GM23248 (cell line): ENCODE results near the gene FHOD3.

Experiments used
- EZH2 ChIP-seq: fragments of 200-600 bp; sonication (generic); IDR thresholded peaks from 2 replicates; pipeline ENCODE4 v1.6.1; 2018; ENCODE audit warnings: antibody characterized with exemption, mild to moderate bottlenecking; ENCODE audit not compliant: insufficient read depth, poor library complexity, severe bottlenecking
- EZH2phosphoT487 ChIP-seq: fragments of 200-600 bp; sonication (generic); IDR thresholded peaks from 2 replicates; pipeline ENCODE4 v1.6.1; 2018; ENCODE audit warnings: antibody characterized with exemption, moderate library complexity, mild to moderate bottlenecking, low read depth; ENCODE audit not compliant: insufficient read depth

GRCh38 chr18:36706134-36706881 is 408.8 kb downstream of the FHOD3 start:
- TF ChIP-seq EZH2 (no peak), EZH2phosphoT487 (no peak)
